ENCODE results near the gene MYCL.

DNA sequence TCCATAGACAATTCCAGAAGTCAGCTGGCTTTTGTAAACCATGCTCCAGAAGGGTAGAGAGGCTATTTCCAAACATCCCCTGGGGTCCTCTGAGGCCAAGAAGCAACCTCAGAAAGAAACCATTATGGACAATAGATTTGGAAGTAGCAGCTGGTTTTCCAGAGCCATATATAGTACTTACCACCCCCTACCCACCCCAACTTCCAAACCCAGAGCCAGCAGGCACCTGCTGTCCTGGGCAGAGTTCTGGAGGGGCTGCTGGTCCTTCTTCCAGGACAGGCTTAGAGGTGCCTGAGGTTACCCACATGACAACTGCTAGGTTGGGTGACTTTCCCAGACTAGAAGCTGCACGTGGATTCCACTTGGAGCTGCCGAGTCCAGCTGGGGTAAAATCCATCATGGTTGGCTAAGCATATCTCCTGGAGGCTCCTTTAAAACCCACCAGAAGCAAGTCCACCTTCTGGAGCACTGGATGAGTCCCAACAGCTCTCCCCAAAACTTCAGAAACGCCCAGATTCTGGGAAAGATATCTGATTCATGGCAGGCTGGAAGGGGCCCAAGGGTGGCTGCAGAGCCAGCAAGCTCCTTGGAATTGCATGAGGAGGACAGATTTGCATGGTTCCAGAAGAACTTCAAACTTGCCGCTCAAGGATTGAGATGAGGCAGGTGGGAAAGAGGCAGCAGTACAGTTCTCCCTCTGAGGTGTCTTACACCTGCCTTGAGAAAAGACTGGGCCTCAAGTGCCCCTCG, 5.8 kb downstream of the MYCL start:
- TF ChIP-seq, protein P1, sequence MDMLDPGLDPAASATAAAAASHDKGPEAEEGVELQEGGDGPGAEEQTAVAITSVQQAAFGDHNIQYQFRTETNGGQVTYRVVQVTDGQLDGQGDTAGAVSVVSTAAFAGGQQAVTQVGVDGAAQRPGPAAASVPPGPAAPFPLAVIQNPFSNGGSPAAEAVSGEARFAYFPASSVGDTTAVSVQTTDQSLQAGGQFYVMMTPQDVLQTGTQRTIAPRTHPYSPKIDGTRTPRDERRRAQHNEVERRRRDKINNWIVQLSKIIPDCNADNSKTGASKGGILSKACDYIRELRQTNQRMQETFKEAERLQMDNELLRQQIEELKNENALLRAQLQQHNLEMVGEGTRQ (IDR thresholded peaks at IDR 0.05), result no peak
- TF ChIP-seq HEYL (CRISPR knock-in tag; IDR thresholded peaks at IDR 0.05) (no peak), RAD21 (conservative IDR thresholded peaks at IDR 0.05 in 1 of 2, IDR thresholded peaks at IDR 0.05 in 1 of 2) (no peak), ZNF302 (CRISPR knock-in tag; IDR thresholded peaks at IDR 0.05) (no peak), POLR2A (IDR thresholded peaks at IDR 0.05; ENCODE audit: low read length) (no peak), ZC3H11A (IDR thresholded peaks at IDR 0.05) (no peak), PHF8 (IDR thresholded peaks at IDR 0.05; ENCODE audit: borderline replicate concordance, low read depth) (no peak)
- TF ChIP-seq, protein P2, sequence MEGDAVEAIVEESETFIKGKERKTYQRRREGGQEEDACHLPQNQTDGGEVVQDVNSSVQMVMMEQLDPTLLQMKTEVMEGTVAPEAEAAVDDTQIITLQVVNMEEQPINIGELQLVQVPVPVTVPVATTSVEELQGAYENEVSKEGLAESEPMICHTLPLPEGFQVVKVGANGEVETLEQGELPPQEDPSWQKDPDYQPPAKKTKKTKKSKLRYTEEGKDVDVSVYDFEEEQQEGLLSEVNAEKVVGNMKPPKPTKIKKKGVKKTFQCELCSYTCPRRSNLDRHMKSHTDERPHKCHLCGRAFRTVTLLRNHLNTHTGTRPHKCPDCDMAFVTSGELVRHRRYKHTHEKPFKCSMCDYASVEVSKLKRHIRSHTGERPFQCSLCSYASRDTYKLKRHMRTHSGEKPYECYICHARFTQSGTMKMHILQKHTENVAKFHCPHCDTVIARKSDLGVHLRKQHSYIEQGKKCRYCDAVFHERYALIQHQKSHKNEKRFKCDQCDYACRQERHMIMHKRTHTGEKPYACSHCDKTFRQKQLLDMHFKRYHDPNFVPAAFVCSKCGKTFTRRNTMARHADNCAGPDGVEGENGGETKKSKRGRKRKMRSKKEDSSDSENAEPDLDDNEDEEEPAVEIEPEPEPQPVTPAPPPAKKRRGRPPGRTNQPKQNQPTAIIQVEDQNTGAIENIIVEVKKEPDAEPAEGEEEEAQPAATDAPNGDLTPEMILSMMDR (IDR thresholded peaks at IDR 0.05), result no peak
- TF ChIP-seq, protein P3, sequence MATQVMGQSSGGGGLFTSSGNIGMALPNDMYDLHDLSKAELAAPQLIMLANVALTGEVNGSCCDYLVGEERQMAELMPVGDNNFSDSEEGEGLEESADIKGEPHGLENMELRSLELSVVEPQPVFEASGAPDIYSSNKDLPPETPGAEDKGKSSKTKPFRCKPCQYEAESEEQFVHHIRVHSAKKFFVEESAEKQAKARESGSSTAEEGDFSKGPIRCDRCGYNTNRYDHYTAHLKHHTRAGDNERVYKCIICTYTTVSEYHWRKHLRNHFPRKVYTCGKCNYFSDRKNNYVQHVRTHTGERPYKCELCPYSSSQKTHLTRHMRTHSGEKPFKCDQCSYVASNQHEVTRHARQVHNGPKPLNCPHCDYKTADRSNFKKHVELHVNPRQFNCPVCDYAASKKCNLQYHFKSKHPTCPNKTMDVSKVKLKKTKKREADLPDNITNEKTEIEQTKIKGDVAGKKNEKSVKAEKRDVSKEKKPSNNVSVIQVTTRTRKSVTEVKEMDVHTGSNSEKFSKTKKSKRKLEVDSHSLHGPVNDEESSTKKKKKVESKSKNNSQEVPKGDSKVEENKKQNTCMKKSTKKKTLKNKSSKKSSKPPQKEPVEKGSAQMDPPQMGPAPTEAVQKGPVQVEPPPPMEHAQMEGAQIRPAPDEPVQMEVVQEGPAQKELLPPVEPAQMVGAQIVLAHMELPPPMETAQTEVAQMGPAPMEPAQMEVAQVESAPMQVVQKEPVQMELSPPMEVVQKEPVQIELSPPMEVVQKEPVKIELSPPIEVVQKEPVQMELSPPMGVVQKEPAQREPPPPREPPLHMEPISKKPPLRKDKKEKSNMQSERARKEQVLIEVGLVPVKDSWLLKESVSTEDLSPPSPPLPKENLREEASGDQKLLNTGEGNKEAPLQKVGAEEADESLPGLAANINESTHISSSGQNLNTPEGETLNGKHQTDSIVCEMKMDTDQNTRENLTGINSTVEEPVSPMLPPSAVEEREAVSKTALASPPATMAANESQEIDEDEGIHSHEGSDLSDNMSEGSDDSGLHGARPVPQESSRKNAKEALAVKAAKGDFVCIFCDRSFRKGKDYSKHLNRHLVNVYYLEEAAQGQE (IDR thresholded peaks at IDR 0.05), result no peak

Measured in A549 (cell line).